ENCODE measurements around the gene DNER. TPM values are rescaled to one million over a fixed set of nuclear protein-coding genes. Genes with fewer than 3 reads are reported as not detected.

Gene DNER
- total and polyA plus RNA-seq, 2 experiments from 2014 or later: 4.7 to 8.8 TPM

DNA sequence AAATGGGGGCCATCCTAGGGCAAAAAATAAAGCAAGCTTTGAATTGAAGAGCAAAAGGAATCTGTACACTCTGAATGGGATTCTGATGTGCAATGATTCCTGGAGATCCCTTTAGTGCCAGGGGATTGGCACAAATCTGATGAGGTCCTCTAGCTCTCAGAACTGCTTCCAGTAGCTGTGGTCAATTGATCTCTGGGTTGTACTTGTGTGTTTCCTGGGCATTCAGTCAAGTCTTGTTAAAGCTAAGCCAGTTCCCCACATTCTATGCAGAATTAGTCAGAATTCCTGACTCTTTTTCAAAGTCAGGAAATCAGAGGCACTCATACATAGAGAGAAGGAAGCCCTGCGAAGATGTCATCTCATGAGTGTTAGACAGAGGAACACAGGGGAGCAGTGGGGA, 161.3 kb downstream of the DNER start:
- Histone ChIP-seq H3K9me2 (ENCODE audit: insufficient read depth) (peaks cover 6% of the 10 kb centered on the region; the same call in 1 of the 2 replicates), H3K4me1 (ENCODE audit: insufficient read depth) (no peaks in the 10 kb centered on the region), H3K4me3 (no peak overlapping the region), H4K20me1 (replicated peaks; ENCODE audit: insufficient read depth) (no peaks in the 10 kb centered on the region), H3K4me2 (no peak overlapping the region), H3K36me3 (ENCODE audit: insufficient read depth) (no peaks in the 10 kb centered on the region), H3K79me2 (replicated peaks; ENCODE audit: insufficient read depth) (no peaks in the 10 kb centered on the region), H3K27ac (ENCODE audit: low read depth) (no peak overlapping the region), H2AFZ (no peak overlapping the region), H3F3A (replicated peaks; ENCODE audit: low read depth) (no peaks in the 10 kb centered on the region), H3K27me3 (ENCODE audit: insufficient read depth) (no peaks in the 10 kb centered on the region)
- no peak for DNase-seq (ENCODE audit: low spot score)
- no peak for ATAC-seq
- Mint-ChIP-seq H3K9me3 (no peaks in the 10 kb centered on the region), H3K36me3 (ENCODE audit: low read depth) (no peaks in the 10 kb centered on the region), H3K4me3 (no peak overlapping the region), H3K27me3 (ENCODE audit: insufficient read depth, low read depth, poor library complexity) (peaks cover 6% of the 10 kb centered on the region), H3K4me1 (no peaks in the 10 kb centered on the region; the same call in 2 of the 3 replicates), H3K27ac (no peak overlapping the region)
- TF ChIP-seq EZH2phosphoT487 (IDR thresholded peaks at IDR 0.05; ENCODE audit: unreplicated experiment): no peak
- TF ChIP-seq CREB1 (CRISPR knock-in tag; IDR thresholded peaks at IDR 0.05; ENCODE audit: low read depth): no peak
- no peak for TF ChIP-seq EZH2 (IDR thresholded peaks at IDR 0.05; ENCODE audit: low read depth, unreplicated experiment)
- TF ChIP-seq, protein P1, sequence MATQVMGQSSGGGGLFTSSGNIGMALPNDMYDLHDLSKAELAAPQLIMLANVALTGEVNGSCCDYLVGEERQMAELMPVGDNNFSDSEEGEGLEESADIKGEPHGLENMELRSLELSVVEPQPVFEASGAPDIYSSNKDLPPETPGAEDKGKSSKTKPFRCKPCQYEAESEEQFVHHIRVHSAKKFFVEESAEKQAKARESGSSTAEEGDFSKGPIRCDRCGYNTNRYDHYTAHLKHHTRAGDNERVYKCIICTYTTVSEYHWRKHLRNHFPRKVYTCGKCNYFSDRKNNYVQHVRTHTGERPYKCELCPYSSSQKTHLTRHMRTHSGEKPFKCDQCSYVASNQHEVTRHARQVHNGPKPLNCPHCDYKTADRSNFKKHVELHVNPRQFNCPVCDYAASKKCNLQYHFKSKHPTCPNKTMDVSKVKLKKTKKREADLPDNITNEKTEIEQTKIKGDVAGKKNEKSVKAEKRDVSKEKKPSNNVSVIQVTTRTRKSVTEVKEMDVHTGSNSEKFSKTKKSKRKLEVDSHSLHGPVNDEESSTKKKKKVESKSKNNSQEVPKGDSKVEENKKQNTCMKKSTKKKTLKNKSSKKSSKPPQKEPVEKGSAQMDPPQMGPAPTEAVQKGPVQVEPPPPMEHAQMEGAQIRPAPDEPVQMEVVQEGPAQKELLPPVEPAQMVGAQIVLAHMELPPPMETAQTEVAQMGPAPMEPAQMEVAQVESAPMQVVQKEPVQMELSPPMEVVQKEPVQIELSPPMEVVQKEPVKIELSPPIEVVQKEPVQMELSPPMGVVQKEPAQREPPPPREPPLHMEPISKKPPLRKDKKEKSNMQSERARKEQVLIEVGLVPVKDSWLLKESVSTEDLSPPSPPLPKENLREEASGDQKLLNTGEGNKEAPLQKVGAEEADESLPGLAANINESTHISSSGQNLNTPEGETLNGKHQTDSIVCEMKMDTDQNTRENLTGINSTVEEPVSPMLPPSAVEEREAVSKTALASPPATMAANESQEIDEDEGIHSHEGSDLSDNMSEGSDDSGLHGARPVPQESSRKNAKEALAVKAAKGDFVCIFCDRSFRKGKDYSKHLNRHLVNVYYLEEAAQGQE (IDR thresholded peaks at IDR 0.05; ENCODE audit: unreplicated experiment): no peak
- TF ChIP-seq JUNB (IDR thresholded peaks at IDR 0.05; ENCODE audit: unreplicated experiment): no peak
- TF ChIP-seq, protein P2, sequence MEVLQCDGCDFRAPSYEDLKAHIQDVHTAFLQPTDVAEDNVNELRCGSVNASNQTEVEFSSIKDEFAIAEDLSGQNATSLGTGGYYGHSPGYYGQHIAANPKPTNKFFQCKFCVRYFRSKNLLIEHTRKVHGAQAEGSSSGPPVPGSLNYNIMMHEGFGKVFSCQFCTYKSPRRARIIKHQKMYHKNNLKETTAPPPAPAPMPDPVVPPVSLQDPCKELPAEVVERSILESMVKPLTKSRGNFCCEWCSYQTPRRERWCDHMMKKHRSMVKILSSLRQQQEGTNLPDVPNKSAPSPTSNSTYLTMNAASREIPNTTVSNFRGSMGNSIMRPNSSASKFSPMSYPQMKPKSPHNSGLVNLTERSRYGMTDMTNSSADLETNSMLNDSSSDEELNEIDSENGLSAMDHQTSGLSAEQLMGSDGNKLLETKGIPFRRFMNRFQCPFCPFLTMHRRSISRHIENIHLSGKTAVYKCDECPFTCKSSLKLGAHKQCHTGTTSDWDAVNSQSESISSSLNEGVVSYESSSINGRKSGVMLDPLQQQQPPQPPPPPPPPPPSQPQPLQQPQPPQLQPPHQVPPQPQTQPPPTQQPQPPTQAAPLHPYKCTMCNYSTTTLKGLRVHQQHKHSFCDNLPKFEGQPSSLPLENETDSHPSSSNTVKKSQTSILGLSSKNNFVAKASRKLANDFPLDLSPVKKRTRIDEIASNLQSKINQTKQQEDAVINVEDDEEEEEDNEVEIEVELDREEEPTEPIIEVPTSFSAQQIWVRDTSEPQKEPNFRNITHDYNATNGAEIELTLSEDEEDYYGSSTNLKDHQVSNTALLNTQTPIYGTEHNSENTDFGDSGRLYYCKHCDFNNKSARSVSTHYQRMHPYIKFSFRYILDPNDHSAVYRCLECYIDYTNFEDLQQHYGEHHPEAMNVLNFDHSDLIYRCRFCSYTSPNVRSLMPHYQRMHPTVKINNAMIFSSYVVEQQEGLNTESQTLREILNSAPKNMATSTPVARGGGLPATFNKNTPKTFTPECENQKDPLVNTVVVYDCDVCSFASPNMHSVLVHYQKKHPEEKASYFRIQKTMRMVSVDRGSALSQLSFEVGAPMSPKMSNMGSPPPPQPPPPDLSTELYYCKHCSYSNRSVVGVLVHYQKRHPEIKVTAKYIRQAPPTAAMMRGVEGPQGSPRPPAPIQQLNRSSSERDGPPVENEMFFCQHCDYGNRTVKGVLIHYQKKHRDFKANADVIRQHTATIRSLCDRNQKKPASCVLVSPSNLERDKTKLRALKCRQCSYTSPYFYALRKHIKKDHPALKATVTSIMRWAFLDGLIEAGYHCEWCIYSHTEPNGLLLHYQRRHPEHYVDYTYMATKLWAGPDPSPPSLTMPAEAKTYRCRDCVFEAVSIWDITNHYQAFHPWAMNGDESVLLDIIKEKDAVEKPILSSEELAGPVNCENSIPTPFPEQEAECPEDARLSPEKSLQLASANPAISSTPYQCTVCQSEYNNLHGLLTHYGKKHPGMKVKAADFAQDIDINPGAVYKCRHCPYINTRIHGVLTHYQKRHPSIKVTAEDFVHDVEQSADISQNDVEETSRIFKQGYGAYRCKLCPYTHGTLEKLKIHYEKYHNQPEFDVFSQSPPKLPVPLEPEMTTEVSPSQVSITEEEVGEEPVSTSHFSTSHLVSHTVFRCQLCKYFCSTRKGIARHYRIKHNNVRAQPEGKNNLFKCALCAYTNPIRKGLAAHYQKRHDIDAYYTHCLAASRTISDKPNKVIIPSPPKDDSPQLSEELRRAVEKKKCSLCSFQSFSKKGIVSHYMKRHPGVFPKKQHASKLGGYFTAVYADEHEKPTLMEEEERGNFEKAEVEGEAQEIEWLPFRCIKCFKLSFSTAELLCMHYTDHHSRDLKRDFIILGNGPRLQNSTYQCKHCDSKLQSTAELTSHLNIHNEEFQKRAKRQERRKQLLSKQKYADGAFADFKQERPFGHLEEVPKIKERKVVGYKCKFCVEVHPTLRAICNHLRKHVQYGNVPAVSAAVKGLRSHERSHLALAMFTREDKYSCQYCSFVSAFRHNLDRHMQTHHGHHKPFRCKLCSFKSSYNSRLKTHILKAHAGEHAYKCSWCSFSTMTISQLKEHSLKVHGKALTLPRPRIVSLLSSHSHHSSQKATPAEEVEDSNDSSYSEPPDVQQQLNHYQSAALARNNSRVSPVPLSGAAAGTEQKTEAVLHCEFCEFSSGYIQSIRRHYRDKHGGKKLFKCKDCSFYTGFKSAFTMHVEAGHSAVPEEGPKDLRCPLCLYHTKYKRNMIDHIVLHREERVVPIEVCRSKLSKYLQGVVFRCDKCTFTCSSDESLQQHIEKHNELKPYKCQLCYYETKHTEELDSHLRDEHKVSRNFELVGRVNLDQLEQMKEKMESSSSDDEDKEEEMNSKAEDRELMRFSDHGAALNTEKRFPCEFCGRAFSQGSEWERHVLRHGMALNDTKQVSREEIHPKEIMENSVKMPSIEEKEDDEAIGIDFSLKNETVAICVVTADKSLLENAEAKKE (CRISPR knock-in tag; IDR thresholded peaks at IDR 0.05): no peak

Data from GM23338 (cell line).